Jurkat, Clone E6-1 (cell line): Measurements from ENCODE around the gene MFSD6.

Experiments
- DNase-seq: peaks from one replicate; pipeline ENCODE4 v3.0.0-alpha.2; 2011; ENCODE audit warnings: low read depth, low spot score
- H3K4me3 ChIP-seq: 2 replicates; pipeline ENCODE4 v1.5.1; 2011; ENCODE audit warnings: mild to moderate bottlenecking, low read length, control low read depth, moderate library complexity

MFSD6 gene

DNA sequence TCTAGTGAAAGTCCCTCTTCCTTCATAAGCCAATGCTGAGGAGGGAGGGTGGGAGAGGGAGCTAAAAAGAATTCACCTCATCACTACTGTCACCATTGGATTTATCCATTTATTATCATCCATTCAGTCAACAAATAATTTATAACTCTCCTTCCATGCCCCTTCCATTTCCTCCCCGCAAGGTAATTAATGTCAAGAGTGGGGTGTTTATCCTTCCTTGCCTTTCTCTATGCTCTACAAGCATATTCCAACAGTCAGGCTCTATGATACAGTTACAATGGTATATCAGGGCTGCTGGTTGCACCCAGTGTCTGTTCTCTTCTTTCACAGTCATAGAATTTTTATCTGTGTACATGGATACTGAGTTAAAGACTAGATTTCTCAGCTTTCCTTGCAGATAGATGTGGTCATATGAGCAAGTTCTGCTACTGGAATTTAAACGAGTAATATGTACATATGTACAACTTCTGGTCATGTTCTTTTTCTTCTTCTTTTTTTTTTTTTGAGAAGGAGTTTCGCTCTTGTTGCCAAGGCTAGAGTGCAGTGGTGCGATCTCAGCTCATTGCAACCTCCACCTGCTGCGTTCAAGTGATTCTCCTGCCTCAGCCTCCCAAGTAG is 5.1 kb upstream of the MFSD6 start:
- H3K4me3 ChIP-seq, result no peak overlapping the region
- DNase-seq, result no peak

DNA sequence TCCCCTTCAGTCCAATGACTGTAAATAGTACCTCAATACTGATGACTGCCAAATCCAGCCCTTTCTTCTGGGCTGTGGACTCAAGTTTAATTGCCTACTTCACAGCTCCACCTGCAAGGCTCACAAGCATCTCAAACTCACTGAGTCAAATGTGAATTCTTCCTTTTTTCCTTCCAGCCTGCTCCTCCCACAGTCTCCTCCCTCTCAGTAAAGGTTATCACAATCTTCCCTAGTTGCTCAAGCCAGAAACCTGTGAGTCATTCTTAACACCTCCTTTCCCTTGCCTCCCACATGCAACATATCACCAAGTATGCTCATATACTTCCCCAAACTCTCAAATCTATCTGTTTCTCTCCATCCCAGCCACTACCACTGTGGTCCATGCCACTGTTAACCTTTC is 3.7 kb upstream of the MFSD6 start:
- H3K4me3 ChIP-seq, result no peak overlapping the region
- DNase-seq, result no peak

DNA sequence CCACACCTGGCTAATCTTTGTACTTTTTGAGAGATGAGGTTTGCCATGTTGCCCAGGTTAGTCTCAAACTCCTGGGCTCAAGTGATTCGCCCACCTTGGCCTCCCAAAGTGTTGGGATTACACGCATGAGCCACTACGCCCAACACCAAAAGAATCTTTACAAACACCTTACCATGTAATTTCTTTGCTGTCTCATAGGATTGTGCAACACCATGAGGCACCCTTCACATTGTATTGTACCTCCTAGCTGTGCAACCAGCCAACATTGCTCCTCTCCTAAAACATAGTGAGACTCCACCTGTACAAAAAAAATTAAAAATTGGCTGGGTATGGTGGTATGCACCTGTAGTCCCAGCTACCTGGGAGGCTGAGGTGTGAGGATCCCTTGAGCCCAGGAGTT is 3.1 kb upstream of the MFSD6 start:
- no peak for DNase-seq
- H3K4me3 ChIP-seq, result no peak overlapping the region

DNA sequence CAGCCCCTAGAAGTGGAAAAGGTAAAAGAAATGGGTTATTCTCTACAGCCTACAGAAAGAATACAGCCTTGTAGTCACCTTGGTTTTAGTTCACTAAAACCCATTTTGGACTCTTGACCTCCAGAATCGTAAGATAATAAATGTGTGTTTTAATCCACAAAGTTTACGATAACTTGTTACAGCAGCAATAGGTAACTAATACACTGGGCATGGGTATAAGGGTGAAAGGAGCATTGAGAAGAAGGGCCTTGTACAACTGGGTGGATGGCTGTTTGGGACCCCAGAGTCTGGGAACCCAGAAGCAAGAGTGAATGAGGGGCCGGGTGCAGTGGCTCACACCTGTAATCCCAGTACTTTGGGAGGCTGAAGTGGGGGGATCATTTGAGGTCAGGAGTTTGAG is 2.2 kb upstream of the MFSD6 start:
- no peak overlapping the region for H3K4me3 ChIP-seq
- DNase-seq, result no peak

DNA sequence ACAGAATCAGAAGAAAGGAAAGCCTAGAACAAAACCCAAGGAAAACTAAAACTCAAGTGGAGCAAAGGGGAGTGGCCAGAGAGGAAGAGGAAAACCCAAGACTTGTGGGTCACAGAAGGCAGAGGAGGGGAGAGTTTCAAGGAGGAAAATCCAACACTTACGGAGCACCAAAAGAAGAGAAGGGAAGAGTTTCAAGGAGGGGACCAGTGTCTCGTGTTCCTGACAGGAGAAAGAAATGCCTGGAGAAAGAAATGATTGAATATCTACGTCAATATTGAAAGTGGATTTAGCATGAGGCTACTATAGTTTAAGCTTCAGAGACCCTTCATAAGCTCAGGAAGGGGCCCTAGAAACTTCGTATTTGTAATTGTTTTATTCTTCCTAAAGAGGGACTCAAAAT is 1.4 kb upstream of the MFSD6 start:
- peak overlapping the region; percentile 82 for H3K4me3 ChIP-seq
- no peak for DNase-seq

DNA sequence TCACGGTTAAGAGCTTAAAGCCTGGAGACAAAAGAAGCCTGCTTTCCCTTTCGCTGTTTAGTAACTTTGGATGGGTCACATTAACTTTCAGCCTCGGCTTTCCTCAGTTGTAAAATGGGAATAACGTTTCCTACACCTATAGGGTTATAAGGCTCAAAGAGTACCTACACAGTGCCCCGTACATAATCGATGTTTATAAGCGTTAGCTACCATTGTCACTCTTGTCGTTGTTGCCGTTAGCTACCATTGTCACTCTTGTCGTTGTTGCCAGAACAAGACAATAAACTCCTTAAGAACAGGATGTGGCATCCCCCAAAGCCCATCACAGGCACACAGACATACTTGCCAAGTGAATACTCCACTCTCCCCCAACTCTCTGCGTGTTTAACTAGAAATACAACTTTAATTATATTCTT is 901 bp upstream of the MFSD6 start:
- DNase-seq, result peak; percentile 91
- peak overlapping the region; percentile 82 for H3K4me3 ChIP-seq

DNA sequence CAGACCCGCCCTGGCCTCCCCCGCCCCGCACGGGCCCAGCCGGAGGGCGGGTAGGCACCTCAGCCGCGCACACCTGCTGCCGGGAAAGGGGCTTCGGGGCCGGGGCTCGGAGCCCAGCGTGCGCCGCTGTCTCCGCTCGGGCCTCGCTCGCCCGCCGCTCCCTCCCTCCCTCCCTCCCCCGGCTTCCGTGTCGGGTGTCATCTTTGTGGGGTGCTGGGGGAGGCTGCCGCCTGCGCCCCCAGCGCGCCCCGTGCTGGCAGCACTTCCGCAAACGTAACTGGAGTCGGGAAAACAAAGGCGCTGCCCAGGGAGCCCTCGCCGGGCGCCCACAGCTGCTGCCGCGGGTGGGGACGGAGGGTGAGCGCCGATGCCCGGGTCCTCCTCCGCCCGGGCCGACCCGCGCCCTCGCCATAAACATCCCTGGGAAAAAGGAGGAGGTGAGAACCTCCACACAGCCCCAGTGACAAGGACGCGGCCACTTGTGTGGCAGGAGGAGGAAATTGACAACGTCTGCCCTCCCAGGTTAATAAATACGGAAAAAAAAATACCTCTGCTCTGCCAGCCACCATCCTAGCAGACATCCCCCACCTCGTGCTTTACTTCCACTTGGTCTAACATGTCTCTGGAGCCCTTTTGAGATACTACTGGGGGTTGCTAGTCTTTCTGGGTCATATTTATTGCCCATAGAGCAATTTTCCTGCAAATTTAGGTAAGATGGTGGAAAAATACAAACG is 550 bp downstream of the MFSD6 start:
- DNase-seq, result peak; percentile 35
- H3K4me3 ChIP-seq, result peak overlapping the region; percentile 82

DNA sequence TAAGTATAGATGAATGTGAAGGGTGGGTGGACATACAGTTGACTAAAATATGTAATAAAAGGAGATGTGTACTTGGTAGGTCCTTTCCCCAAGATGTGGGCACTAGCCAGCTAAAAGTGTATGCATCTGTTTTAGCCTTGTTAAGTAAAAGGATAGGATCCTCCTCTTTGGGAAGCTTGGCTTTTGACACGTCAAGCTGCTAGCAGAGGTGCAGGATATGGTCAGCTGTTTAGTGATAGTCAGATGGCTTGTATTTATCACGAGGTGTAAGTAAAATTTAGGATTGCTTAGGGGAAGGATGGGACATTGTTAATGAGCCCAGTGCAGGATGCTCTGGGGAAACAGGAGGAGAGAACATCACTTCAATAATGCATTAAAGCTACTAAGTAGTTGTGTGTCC is 1.5 kb downstream of the MFSD6 start:
- DNase-seq, result no peak
- peak overlapping the region; percentile 82 for H3K4me3 ChIP-seq

DNA sequence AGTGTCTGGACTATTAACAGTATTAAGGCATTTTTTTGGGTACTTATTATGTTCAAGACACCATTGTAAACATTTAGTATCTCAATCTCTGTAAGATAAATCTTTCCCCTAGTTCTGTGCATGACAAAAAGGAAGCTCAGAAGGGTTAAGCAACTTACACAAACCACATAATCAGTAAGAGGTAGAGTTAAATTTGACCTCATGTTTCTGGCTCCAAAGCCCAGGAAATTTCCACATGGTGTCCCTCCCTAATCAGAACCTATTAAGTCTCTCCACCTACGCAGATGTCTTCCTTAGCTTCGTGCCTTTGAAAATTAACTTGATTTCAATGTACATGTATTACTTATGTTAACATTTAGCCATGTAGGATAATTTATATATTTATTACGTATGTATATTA is 2.0 kb downstream of the MFSD6 start:
- H3K4me3 ChIP-seq, result no peak overlapping the region
- no peak for DNase-seq

DNA sequence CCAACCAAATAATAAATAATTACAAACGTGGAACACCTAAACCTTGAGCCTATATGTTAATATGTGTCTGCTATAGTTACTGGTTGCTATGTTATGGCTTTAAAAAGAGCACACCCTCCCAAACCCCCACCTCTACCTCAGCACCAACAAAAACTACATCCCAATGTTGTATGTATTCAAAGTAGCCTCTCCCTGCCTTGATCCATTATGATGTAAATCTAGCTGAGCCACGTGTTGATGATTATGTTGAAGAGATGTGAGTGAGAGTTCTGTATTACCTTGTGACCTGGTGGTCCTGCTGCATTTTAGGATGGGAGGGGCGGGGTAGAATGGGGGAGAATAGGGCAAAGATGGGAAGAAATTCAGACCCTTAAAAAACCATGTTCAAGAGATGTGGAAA is 4.8 kb downstream of the MFSD6 start:
- no peak overlapping the region for H3K4me3 ChIP-seq
- DNase-seq, result no peak

DNA sequence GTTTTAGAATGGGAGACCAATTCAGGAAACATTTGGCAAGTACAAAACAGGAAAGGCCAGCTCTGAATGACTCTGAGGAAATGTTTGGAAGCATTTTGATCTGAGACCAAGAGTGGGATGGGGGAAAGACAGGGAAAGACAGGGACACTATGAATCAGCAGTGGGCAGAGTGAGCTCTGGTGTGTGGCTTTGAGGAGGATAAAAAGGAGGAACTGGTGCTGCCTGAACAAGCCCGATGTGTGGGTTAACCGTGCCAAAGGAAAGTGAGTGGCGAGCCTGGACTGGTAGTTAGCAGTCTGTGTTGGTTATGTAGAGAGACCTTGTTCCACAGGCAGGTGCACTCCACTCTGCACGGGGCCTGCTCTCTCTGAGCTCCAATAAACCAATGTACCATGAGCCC is 5.3 kb downstream of the MFSD6 start:
- DNase-seq, result no peak
- no peak overlapping the region for H3K4me3 ChIP-seq

DNA sequence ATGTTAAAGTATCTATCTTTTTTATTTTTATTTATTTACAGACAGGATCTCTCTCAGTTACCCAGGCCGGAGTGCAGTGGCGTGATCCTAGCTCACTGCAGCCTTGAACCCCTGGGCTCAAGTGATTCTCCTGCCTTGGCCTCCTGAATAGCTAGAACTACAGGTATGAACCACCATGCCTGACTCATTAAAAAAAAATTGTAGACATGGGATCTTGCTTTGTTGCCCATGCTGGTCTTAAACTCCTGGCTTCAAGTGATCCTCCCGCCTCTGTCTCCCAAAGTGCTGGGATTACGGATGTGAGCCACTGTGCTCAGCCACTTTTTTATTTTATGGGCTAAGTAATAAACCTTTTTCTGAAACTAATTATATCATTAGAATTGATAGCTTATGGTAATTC is 7.1 kb downstream of the MFSD6 start:
- no peak overlapping the region for H3K4me3 ChIP-seq
- no peak for DNase-seq

DNA sequence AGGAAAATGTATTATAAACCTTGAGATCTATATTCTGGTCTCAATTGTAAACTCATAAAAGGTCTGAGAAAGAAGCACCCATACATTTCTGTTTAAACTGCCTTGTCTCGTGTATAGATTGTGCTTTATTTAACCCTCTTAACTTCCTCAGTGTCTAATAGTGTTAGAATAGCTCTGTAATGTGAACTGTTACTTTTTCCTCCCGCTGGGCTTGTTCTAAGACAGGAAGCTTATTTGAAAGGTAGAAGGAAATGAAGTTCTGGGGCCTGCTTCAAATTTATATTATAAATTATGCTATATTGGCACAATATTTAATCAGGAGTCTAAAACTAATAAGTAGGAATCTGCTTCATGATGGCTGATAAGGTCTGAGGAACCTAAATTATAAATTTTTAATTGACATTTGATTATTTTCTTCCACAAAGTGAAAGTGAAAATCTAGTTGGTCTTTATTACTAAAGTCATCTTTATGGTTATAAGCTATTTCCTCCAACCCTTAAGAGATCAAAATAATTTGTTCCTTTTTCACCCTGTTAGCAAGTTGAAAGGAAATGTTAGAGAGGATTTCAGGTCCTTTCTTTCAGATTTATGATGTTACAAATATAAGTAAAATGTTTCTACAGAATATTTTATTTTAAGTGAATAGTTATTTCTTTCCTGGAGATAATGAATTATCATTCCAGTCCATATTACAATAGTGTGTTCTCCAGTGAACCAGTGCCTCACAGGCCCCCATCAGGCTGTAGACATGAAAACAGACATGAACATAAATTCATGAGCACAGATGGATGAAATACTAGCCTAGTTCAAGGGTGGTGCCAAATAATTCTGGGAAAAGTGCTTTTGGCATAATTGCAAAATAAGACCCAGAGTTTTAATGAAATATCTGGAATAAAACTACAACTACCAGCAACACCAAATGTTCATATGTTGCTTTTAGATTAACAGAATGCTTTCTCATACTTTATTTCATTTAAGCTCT is 7.9 kb downstream of the MFSD6 start:
- no peak for DNase-seq
- no peak overlapping the region; the same call in 1 of the 2 replicates for H3K4me3 ChIP-seq

DNA sequence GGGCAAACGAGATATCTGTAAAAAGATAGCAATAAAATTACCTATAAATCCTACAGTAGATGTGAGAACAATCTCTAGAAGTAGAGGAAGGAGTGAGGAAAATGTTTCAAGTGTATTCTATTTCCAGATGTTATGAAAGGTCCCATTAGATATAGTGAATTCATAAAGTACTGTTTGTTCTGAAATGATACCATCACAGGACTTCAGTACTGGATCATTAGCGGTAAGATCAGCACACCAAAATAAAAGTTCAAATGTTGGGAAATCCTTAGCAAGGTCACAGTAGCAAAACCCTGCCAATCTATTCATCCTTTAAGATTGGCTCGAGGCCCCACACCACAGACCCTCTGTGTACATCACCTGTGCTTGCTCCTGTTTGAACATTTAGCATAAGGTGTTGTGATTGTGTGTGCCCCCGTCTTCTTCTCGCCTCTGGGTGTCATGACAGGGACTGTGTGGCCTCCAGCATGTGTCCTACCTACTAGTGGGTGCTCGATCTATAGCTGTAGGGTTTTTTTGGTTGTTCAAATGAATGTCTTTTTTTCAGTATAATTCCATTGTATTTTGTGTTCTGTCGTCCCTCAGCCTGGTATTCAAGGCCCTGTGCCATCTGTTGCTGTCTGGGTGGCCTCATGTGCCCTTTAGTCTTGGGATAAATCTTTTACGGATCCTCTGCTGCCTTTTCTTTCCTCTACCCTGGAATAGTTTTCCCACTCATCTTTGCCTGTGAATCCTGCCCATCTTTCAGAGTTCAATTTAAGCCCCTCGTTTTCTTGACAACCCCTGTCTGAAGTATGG is 9.1 kb downstream of the MFSD6 start:
- H3K4me3 ChIP-seq, result no peak overlapping the region
- no peak for DNase-seq

DNA sequence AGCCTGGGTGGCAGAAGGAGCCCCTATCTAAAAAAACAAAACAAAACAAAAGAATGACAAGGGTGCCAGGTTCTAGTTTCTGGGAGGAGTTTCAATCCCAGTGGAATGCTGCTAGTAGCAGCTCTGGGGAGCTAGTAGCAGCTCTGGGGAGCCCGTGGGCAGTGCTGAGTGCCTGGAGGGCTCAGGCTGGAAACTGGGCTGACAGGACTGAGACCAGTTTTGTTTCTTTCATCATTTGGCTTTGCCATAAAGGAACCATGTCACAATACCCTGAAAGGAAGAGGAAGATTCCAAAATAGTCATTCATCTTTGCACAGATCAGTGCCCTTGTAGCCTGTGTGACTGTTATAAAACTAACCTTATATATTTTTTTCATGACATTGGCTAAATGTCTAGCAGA is 10.6 kb downstream of the MFSD6 start:
- DNase-seq, result no peak
- no peak overlapping the region for H3K4me3 ChIP-seq

DNA sequence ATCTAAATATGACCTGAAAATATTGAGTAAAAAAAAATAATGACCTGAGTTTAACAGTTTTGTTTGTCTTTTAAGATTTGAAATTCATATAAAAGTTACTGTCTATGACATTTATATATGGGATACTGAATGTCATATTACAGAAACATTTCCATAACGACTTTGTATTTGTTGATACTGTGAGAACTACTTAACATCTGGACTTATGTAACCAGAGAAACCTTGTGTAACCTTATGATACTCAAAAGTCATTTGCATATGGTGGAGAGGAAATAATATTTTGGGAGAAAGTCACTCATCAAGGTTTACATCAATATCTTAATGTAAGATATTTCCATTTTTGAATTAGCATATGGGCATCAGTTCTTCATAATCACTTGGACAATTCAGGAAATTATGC is 12.6 kb downstream of the MFSD6 start:
- no peak overlapping the region for H3K4me3 ChIP-seq
- DNase-seq, result no peak

DNA sequence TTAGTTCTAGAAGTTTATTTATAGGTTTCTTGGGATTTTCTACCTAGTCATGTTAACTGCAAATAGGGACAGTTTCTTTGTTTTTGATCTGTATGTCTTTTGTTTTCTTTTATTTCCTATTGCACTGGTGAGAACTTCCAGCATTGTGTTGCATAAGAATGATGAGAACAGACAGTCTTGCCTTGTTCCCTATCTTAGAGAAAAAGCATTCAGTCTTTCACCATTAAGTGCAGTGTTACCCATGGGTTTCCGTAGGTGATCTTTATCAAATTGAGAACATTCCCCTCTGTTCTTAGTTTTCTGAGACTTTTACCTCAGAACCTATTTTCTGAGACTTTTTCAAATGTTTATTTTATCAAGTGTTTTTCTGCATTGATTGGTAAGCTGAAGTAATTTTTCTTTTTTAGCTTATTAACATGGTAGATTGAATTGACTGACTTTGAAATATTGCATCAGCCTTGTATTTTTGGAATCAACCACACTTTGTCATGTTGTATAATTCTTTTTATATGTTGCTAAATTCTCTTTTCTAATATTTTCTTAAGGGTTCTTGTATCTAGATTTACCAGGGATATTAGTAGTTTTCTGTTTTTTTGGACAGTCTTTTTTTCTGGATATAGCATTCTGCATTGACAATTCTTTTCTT is 17.2 kb downstream of the MFSD6 start:
- DNase-seq, result no peak
- H3K4me3 ChIP-seq, result no peak overlapping the region

DNA sequence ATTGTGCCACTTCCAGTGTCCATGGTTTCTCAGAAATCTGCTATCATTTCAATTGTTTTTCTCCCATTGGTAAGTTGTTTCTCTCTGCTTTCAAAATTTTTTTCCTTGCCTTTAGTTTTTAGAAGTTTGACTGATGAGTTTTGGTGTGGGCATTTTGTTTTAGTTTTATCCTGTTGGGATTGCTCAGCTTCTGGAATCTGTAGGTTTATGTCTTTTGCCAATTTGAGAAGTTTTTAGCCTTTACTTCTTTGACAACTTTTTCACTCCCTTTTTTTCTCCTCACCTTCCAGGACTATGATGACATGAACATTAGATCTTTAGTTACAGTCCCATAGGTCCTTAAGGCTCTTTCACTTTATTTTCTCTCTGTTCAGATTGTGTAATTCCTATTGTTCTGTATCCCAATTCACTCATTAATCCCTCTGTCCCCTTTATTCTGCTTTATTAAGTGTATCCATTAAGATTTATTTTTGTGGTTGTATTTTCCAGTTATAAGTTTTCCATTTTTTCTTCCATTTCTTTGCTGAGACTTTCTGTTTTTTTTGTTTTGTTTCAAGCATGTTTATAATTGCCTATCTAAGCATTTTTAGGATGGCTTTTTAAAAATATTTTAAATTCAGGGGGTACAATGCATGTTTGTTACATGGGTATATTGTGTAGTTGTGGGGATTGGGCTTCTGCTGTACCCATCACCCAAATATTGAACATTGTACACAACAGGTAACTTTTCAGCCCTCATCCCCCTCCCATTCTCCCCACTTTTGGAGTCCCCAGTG is 17.9 kb downstream of the MFSD6 start:
- no peak overlapping the region for H3K4me3 ChIP-seq
- DNase-seq, result no peak
